SU-DHL-6 (cell line): ENCODE measurements around the gene CNTF.

Experiments
- EZH2phosphoT487 ChIP-seq: fragments of 200-600 bp; sonication (generic), shearing (Covaris generic); conservative IDR thresholded peaks from 2 replicates; pipeline ENCODE4 v1.6.1; 2018; ENCODE audit warnings: mild to moderate bottlenecking, antibody characterized with exemption, low read length, moderate library complexity, mixed read lengths
- TF ChIP-seq, protein P1 (sequence below): fragments of 200-600 bp; sonication (generic); IDR thresholded peaks from one replicate; pipeline ENCODE4 v1.5.1; 2017; ENCODE audit warnings: antibody characterized with exemption, mild to moderate bottlenecking, low read length, moderate library complexity; ENCODE audit not compliant: insufficient read depth, poor library complexity, severe bottlenecking

DNA sequence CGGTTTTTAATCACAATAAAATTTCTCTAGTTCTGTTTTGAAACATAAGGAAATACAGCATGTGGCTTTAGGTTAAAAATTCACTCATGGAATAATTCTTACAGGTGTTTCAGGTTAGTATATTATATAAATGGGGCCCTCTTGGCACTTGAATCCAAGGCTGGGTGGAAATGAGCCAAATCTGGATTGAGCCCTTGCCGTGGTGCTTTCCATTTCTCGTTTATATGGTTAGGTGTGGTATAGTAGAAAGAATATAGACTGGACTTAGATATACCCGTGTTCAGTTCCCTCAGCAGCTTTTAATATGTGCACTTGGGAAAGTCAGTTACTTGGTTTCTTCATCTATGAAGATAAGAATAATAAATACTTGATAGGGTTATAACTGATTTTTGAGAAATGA lies 27.6 kb upstream of the CNTF start:
- TF ChIP-seq, protein P1, sequence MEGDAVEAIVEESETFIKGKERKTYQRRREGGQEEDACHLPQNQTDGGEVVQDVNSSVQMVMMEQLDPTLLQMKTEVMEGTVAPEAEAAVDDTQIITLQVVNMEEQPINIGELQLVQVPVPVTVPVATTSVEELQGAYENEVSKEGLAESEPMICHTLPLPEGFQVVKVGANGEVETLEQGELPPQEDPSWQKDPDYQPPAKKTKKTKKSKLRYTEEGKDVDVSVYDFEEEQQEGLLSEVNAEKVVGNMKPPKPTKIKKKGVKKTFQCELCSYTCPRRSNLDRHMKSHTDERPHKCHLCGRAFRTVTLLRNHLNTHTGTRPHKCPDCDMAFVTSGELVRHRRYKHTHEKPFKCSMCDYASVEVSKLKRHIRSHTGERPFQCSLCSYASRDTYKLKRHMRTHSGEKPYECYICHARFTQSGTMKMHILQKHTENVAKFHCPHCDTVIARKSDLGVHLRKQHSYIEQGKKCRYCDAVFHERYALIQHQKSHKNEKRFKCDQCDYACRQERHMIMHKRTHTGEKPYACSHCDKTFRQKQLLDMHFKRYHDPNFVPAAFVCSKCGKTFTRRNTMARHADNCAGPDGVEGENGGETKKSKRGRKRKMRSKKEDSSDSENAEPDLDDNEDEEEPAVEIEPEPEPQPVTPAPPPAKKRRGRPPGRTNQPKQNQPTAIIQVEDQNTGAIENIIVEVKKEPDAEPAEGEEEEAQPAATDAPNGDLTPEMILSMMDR: no peak
- TF ChIP-seq EZH2phosphoT487: no peak
